GM11168 (cell line): ENCODE results near the gene ZNF710.
"Not testable (repeated sequence)": the region's sequence is repeated elsewhere in the genome, so short reads cannot be mapped to it uniquely, and the experiment has no call there.

Experiments
- in situ Hi-C: fragments of 300-500 bp; cut with MboI; formaldehyde crosslinking; loops from one replicate; pipeline ENCODE4 v1.12.0; 2022; ENCODE audit warnings: low sequenced_read_pairs; ENCODE audit not compliant: unreplicated experiment

The ZNF710 gene, protein sequence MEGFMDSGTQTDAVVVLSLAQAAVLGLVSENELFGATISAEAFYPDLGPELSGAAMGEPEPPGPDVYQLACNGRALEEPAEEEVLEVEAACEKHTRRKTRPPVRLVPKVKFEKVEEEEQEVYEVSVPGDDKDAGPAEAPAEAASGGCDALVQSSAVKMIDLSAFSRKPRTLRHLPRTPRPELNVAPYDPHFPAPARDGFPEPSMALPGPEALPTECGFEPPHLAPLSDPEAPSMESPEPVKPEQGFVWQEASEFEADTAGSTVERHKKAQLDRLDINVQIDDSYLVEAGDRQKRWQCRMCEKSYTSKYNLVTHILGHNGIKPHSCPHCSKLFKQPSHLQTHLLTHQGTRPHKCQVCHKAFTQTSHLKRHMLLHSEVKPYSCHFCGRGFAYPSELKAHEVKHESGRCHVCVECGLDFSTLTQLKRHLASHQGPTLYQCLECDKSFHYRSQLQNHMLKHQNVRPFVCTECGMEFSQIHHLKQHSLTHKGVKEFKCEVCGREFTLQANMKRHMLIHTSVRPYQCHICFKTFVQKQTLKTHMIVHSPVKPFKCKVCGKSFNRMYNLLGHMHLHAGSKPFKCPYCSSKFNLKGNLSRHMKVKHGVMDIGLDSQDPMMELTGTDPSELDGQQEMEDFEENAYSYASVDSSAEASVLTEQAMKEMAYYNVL

GRCh38 chr15:90001062-90001682, at the start of gene ZNF710:
Gene ZNF710, plus strand, starts transcription at chr15:90001324. Its CDS starts 65,814 bp downstream, at chr15:90067138.
- in situ Hi-C loops, result no loop called here

GRCh38 chr15:89954541-89954940, 46.6 kb upstream of the ZNF710 start:
- in situ Hi-C loops, result no loop called here

- in situ Hi-C loops, result not testable (repeated sequence)
Observed at GRCh38 chr15:89955449-89955998, 45.6 kb upstream of the ZNF710 start.

- in situ Hi-C loops, result no loop called here
Observed at GRCh38 chr15:89958107-89958805, 42.9 kb upstream of the ZNF710 start.

- in situ Hi-C loops, result loop anchor here (10.0 kb wide), 1 partner anchor 59 kb away; no protein-coding TSS in a partner anchor
Observed at GRCh38 chr15:89963301-89964231, 37.6 kb upstream of the ZNF710 start.

DNA sequence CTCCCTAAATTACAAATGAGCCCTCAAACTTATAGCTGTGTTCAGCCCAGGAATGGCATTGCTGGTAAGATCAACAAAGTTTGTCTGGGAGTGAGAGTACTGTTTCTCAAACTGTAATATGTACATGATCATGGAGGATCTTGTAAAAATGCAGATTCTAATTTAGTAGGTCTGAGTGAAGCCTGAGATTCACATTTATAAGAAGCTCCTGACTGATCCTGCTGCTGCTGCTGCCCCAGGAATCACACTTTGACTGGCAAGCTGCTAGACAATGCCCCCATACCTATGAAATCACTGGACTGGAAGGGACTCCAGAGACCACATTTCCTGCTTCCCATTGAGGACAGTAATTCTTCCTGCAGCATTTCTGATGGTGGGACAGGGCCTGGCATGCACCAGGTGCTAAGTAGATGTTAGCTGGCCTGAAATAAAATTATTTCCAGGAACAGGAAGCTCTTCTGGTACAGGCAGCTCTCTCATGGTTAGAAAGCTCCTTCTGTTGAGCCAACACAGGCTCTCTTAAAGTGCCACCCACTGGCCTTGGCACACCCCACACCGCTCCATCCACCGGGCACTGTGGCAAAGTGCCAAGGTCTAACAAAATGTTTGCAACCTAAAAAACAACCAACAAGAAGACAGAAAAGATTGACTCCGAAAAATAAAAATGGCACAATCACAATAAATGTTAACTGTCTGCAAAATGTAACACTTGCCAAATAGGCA, 36.7 kb upstream of the ZNF710 start:
- in situ Hi-C loops, result loop anchor here (10.0 kb wide), 1 partner anchor 60 kb away; no protein-coding TSS in a partner anchor

- in situ Hi-C loops, result loop anchor here (10.0 kb wide), 1 partner anchor 63 kb away; no protein-coding TSS in a partner anchor
Observed at GRCh38 chr15:89967881-89968280, 33.2 kb upstream of the ZNF710 start.

GRCh38 chr15:89971592-89971997, 29.5 kb upstream of the ZNF710 start:
- in situ Hi-C loops, result no loop called here

DNA sequence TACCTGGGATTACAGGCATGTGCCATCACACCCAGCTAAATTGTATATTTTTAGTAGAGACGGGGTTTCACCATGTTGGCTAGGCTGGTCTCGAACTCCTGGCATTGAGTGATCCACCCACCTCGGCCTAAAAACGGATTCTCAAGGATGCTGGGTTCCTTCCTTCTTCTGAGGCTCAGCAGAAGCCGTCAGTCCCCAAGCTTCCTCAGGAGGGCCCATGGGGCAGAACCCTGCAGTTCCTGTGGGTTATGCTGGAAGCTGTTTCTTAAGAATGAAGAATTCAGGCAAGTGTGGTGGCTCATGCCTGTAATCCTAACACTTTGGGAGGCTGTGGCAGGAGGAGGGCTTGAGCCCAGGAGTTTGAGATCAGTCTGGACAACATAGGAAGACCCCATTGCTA, 29.0 kb upstream of the ZNF710 start:
- in situ Hi-C loops, result no loop called here

DNA sequence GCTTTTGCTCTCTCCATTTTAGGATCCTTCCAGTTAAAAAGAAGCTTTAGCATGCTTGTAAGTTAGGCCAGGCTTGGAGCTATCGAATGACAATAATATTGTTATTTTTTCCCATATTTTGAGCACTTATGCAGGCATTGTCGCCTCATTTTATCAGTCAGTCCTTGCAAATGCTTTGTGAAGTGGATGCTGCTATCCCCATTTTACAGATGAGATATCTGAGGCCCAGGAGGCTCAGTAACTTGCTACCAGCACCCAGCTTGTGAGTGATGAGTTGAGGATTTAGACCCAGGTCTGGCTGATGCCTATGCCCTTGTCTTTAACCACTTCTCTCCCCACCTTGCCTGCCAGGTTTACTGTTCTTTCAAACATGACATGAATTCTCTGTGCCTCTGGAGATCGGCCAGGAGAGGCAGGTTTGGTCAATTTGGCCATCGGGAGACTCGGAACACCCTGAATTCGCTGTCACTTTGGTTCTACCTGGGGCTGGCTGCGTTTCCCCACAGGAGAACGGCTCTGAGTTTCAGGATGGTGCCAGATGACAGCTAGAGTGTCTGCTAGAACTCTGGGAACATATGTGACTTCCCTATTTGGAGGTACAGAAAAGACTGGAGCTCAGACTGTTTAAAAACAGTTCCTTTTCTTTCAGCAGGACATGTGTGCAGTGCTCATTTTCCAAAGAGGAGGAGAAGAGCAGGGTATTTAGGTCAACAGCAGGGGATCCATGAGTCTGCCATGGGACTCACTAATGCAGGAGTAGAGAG, 25.5 kb upstream of the ZNF710 start:
- in situ Hi-C loops, result no loop called here

DNA sequence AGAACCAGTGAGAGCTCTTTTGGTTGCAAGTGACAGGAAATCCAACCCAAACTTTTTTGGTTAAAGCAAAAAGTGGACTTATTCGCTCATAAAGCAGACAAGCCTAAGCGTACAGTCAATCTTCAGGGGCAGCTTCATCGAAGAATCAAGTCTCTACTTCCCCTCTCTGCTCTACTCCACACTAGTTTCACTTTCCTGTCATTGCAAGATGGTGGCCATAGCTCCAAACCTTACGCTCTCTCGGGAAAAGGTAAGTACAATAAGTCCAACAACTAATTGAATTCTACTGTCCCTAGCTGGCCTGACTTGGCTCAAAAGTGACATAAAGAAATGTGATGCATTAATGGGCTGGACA, 24.9 kb upstream of the ZNF710 start:
- in situ Hi-C loops, result no loop called here

- in situ Hi-C loops, result not testable (repeated sequence)
Observed at GRCh38 chr15:89977836-89978235, 23.3 kb upstream of the ZNF710 start.

- in situ Hi-C loops, result no loop called here
Observed at GRCh38 chr15:89978914-89979313, 22.2 kb upstream of the ZNF710 start.

- in situ Hi-C loops, result no loop called here
Observed at GRCh38 chr15:89980896-89981295, 20.2 kb upstream of the ZNF710 start.

DNA sequence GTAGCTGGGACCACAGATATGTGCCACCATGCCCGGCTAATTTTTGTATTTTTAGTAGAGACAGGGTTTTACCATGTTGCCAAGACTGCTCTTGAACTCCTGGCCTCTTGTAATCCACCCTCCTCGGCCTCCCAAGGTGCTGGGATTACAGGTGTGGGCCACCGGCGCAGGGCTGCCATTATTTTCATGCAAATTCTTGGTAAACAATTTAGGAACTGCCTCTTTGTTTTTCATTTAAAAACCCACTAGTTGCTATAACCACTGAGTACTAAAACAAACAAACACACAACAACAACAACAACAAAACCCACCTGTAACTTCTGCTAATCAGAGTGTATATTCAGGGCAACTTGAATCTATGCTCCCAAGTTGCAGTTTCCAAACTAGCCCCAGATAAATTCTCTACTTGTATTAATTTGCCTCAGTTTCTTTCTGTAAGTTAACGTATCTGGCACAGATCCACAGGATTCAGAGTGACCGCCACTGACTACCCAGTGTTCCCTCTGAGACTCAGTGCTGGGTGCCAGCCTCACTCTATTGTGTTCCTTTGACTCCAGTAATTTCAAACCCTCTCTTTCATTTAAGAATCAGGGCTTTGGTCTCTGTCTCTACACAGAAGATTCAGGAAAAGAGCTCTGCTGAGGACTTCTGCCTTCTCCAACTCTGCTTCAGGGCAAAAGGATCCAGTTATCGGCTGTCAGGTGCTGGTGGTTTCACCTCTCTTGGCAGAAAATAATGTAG, 18.6 kb upstream of the ZNF710 start:
- in situ Hi-C loops, result no loop called here

DNA sequence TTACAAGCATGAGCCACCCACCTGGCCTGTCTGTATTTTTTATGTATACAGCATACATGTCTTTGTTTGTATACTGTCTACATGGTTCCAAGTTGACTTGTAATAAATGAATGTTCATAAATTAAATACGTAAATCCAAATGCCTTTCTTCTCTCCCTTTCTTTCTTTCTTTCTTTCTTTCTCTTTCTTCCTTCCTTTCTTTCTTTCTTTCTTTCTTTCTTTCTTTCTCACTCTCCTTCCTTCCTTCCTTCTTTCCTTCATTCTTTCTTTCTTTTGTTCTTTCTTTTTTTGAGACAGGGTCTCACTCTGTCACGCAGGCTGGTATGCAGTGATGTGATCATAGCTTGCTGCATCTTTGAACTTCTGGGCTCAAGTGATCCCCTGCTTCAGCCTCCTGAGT, 17.1 kb upstream of the ZNF710 start:
- in situ Hi-C loops, result no loop called here

GRCh38 chr15:89984421-89985010, 16.6 kb upstream of the ZNF710 start:
- in situ Hi-C loops, result no loop called here
